Mesodermal cell (in vitro differentiated cells): ENCODE results near the gene CCDC13.

Source experiments
- H3K27ac ChIP-seq: 2 replicates; pipeline ENCODE4 v1.7.0; 2013; ENCODE audit warnings: mild to moderate bottlenecking, low read depth, low read length, moderate library complexity; ENCODE audit not compliant: severe bottlenecking
- H3K36me3 ChIP-seq: 2 replicates; pipeline ENCODE4 v1.7.1; 2013; ENCODE audit warnings: mild to moderate bottlenecking, low read length, moderate library complexity; ENCODE audit not compliant: control insufficient read depth, insufficient read depth
- H3K4me1 ChIP-seq: one replicate; pipeline ENCODE4 v1.7.1; 2013; ENCODE audit warnings: mild to moderate bottlenecking, low read length; ENCODE audit not compliant: insufficient read depth, control insufficient read depth, poor library complexity, severe bottlenecking
- H3K4me3 ChIP-seq: 2 replicates; pipeline ENCODE4 v1.7.0; 2013; ENCODE audit warnings: low read length, control low read depth, mild to moderate bottlenecking; ENCODE audit not compliant: insufficient read depth, poor library complexity, severe bottlenecking; ENCODE audit errors: extremely low read depth
- H3K9me3 ChIP-seq: 2 replicates; pipeline ENCODE4 v1.7.1; 2013; ENCODE audit warnings: mild to moderate bottlenecking, low read length, moderate library complexity; ENCODE audit not compliant: control insufficient read depth
- WGBS, 2 experiments: methylation state at CpG; one replicate each; pipeline ENCODE4 v1.1.5; 2013; ENCODE audit warnings: missing lambda C conversion rate in 2 of 2; ENCODE audit not compliant: insufficient coverage in 2 of 2; 5-methylcytosine and 5-hydroxymethylcytosine counted together

The CCDC13 gene

GRCh38 chr3:42769477-42770131, 3.4 kb downstream of the CCDC13 start:
- Histone ChIP-seq H3K27ac (no peak overlapping the region), H3K4me3 (no peak overlapping the region), H3K4me1 (peaks cover 5% of the 10 kb centered on the region), H3K36me3 (no peaks in the 10 kb centered on the region), H3K9me3 (no peaks in the 10 kb centered on the region)
- 95 to 98% methylated on average over 14 to 25 of the region's 28 CpGs for WGBS, 2 experiments

GRCh38 chr3:42764561-42765295, 8.3 kb downstream of the CCDC13 start:
- no peak overlapping the region for H3K27ac ChIP-seq
- no peaks in the 10 kb centered on the region for H3K36me3 ChIP-seq
- H3K4me1 ChIP-seq = no peaks in the 10 kb centered on the region
- WGBS, 2 experiments = 56 to 92% methylated on average over 1 to 2 of the region's 3 CpGs
- no peaks in the 10 kb centered on the region for H3K9me3 ChIP-seq
- H3K4me3 ChIP-seq = no peak overlapping the region

- no peak overlapping the region for H3K4me3 ChIP-seq
- H3K27ac ChIP-seq = no peak overlapping the region
- 76% methylated on average over 2 to 3 of the region's 3 CpGs for WGBS, 2 experiments
- no peaks in the 10 kb centered on the region for H3K36me3 ChIP-seq
- H3K4me1 ChIP-seq = no peaks in the 10 kb centered on the region
- H3K9me3 ChIP-seq = no peaks in the 10 kb centered on the region
Observed at GRCh38 chr3:42764115-42764514, 8.9 kb downstream of the CCDC13 start.

- 70 to 83% methylated on average over 1 of the region's 2 CpGs for WGBS, 2 experiments
- Histone ChIP-seq H3K36me3 (no peaks in the 10 kb centered on the region), H3K4me1 (no peaks in the 10 kb centered on the region), H3K4me3 (no peak overlapping the region), H3K27ac (no peak overlapping the region), H3K9me3 (no peaks in the 10 kb centered on the region)
Observed at GRCh38 chr3:42763021-42763420, 10.0 kb downstream of the CCDC13 start.

GRCh38 chr3:42762046-42762724, 10.9 kb downstream of the CCDC13 start:
- Histone ChIP-seq H3K4me3 (no peak overlapping the region), H3K4me1 (no peaks in the 10 kb centered on the region), H3K36me3 (no peaks in the 10 kb centered on the region), H3K9me3 (no peaks in the 10 kb centered on the region), H3K27ac (no peak overlapping the region)
- 92 to 100% methylated on average over 3 to 4 of the region's 6 CpGs for WGBS, 2 experiments

- Histone ChIP-seq H3K27ac (no peak overlapping the region), H3K4me1 (no peaks in the 10 kb centered on the region), H3K36me3 (no peaks in the 10 kb centered on the region), H3K4me3 (no peak overlapping the region), H3K9me3 (no peaks in the 10 kb centered on the region)
- WGBS, 2 experiments = 81 to 88% methylated on average over 11 of the region's 11 CpGs
Observed at GRCh38 chr3:42758126-42758525, 14.9 kb downstream of the CCDC13 start.

- H3K4me3 ChIP-seq = no peak overlapping the region
- H3K4me1 ChIP-seq = no peaks in the 10 kb centered on the region
- no peaks in the 10 kb centered on the region for H3K9me3 ChIP-seq
- 83 to 97% methylated on average over 6 of the region's 6 CpGs for WGBS, 2 experiments
- no peak overlapping the region for H3K27ac ChIP-seq
- no peaks in the 10 kb centered on the region for H3K36me3 ChIP-seq
Observed at GRCh38 chr3:42756681-42757213, 16.3 kb downstream of the CCDC13 start.

GRCh38 chr3:42755681-42756578, 17.1 kb downstream of the CCDC13 start:
- H3K36me3 ChIP-seq = no peaks in the 10 kb centered on the region

GRCh38 chr3:42753757-42754156, 19.3 kb downstream of the CCDC13 start:
- peaks cover 3% of the 10 kb centered on the region for H3K4me1 ChIP-seq
- no peaks in the 10 kb centered on the region for H3K9me3 ChIP-seq
- no peak overlapping the region for H3K27ac ChIP-seq
- H3K4me3 ChIP-seq = no peak overlapping the region
- 100% methylated on average over 3 of the region's 3 CpGs; no CpG with 5 or more reads in 1 of the 2 experiments for WGBS, 2 experiments
- no peaks in the 10 kb centered on the region for H3K36me3 ChIP-seq

More at GRCh38 chr3:42755681-42756578, 17.1 kb downstream of the CCDC13 start:
- no peak overlapping the region for H3K27ac ChIP-seq
- no peaks in the 10 kb centered on the region for H3K4me1 ChIP-seq
- no peak overlapping the region for H3K4me3 ChIP-seq
- WGBS, 2 experiments = 78 to 82% methylated on average over 4 to 5 of the region's 5 CpGs
- no peaks in the 10 kb centered on the region for H3K9me3 ChIP-seq

- H3K27ac ChIP-seq = no peak overlapping the region
- H3K9me3 ChIP-seq = no peaks in the 10 kb centered on the region
- peaks cover 3% of the 10 kb centered on the region for H3K4me1 ChIP-seq
- no peaks in the 10 kb centered on the region for H3K36me3 ChIP-seq
- H3K4me3 ChIP-seq = no peak overlapping the region
- 89 to 97% methylated on average over 3 of the region's 4 CpGs for WGBS, 2 experiments
Observed at GRCh38 chr3:42752961-42753360, 20.1 kb downstream of the CCDC13 start.
